NCI-H2029 treated with DMSO at 0.1 percent for 48 hours (cell line): ENCODE data around the gene ARRDC4.
"Not testable (repeated sequence)": the region's sequence is repeated elsewhere in the genome, so short reads cannot be mapped to it uniquely, and the experiment has no call there.

Experiments
- DNase-seq: peaks from one replicate; lab custom pipeline; 2025; lab: John Stamatoyannopoulos, UW

The ARRDC4 gene

DNA sequence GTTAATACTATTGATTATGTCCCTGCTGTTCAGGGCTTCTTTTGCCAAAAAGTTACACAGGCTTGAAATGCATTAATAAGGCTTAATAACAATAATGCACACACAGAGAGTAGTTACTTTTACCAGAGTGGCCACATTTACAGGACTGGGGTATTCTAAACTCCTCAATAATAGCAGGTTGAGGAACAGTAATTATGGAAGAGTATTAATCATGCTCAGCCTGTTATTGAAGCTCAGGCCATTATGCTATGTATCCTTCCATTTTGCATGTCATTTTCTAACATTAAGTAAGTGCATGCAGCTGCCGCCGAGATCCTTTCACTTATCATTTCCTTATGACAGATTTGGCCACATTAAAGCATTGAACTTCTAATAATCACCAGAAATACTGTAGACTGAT, 5.7 kb downstream of the ARRDC4 start:
- DNase-seq, result no peak

DNA sequence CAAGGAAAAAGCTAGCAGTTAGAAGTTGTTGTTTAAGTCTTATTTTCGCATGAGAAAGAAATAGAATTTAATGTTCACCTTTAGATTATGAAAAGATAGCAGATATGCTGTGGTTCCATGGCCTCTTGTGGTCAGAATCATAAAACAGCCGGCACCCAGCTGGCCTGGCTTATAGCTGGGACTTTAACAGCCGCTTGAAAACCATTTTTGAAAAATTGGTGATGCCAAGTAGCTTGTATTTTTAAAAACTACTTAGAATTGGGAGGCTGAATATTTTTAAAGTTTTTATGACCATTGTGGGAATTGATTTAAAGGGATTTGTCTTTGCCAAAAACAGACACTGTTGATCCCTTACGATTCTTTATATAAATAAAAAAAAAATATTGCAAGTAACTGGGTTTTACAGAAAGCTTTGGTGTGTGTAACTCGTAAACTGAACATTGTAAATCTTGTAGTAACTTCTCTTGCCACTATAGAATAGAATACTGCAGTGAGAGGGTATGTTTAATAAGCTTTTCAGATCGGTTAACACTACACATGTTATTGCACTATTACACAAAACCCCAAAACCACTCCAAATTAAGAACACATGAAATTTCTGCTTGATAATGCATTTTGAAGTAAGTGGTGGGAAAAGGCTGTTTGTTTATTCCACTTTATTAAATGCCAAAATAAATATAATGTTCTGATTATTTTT, 6.6 kb downstream of the ARRDC4 start:
- DNase-seq, result no peak

DNA sequence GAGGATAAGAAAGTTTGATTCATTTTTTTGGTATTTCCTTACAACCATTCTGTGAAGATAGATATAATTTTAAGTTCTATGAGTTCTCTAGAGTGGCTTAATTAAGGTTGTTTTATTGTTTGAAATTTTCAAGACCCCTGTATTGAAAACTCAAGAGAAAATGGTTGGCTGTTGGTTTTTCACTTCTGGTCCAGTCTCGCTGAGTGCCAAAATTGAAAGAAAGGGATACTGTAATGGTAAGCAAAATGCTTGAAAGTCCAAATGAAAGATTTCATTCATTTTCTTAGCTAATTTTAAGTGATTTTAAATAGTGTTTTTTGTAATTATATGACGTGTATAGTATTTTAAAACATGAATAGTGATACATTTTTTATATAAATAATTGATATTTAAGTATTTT, 7.4 kb downstream of the ARRDC4 start:
- DNase-seq, result no peak

DNA sequence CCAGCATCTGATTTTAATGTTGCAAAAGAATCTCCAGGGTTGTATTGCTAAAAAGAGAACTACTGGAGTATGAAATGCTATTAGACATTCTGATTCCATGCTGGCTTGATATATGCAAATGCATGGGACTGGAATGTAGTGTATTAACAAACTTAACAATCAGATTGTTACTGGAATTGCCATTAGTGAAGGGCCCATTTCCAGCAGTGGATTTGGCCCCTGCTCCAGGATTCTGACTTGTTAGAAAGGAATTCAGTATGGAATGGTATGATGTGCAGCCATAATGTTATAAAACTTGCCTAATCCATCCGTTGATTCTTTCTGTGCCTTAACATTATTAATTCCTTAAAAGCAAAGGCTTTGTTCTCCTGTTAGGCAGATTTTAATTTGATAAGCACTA, 7.9 kb downstream of the ARRDC4 start:
- DNase-seq, result no peak

DNA sequence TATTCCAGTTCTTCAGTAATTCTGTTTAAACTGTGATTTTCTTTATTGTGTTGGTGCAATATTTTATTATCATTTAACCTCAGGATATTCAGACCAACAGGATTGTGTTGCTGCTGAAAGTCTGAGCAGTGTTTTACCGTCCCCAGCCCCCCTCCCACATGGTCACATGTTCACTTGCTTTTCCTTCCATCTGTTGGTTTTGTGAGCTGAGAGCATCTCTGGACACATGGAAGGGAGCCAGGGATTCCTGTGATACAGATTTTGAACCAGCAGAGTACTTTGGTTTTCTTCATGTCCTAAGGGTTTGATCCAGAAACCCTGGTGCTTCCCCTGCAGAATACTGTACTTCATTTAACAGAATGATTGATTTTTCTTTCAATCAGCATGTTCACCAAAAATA, 11.9 kb downstream of the ARRDC4 start:
- no peak for DNase-seq

DNA sequence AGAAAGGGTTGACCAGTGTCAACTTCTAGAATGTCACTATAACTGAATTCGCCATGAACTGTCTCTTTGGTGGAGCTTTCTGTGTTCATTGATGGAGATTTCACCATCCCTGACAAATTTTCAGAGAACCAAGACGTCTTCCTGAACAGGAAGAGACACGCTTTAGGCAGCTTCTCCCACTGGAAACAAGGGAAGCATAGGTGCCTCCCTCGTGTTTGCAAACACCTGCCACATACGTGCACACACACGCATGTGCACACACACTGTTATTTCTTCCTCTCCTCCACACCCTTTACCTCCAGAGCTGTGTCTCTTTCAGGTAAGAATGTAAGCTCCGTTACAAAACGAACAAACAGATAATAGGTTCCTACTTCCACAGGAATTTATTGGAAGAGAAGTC, 15.6 kb downstream of the ARRDC4 start:
- no peak for DNase-seq

DNA sequence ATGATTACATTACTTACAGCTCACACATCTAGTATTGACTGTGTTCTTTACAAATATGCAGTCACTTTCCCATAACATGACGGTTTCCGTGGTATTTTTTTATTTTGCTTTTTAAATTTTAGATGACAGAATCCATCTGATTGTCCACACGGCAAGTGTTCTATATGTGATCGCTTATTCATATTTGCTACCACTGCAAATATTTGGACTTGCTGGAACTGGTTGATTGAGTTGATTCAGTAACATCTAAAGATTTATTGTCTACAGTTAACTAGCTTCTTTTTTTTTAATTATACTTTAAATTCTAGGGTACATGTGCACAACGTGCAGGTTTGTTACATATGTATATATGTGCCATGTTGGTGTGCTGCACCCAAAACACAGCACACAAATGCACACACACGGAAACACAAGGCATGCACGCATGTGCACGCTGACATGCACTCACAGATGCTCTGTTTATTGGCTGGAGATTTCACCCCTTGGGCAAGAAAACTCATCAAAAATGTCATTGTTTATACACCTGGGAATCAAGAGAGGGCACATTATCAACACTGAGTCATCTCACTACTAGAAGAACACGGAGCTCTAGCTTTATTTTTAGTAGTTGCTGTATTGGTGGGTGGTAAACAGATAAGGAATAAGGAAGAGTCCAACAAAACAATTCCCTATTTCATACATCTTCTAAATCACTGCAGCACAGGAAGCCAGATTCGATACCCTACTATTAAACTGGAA, 16.4 kb downstream of the ARRDC4 start:
- no peak for DNase-seq

DNA sequence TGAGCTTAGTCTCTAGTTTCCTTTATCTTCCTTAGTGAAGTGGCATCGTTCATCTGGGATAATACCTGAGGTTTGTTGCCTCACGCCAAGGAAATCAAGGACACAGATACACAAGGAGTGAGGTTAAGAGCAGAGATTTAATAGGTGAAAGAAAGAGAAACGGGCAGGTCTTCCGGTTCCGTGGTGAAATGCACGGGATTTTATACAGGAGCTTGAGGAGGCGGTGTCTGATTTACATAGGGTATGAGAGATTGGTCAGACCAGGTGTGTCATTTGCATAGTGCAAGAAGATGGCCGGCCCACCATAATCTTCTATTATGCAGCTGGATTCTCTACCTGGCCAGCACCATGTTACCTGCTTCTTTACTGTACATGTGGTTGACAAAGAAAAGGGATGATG, 17.2 kb downstream of the ARRDC4 start:
- peak; percentile 25 for DNase-seq

DNA sequence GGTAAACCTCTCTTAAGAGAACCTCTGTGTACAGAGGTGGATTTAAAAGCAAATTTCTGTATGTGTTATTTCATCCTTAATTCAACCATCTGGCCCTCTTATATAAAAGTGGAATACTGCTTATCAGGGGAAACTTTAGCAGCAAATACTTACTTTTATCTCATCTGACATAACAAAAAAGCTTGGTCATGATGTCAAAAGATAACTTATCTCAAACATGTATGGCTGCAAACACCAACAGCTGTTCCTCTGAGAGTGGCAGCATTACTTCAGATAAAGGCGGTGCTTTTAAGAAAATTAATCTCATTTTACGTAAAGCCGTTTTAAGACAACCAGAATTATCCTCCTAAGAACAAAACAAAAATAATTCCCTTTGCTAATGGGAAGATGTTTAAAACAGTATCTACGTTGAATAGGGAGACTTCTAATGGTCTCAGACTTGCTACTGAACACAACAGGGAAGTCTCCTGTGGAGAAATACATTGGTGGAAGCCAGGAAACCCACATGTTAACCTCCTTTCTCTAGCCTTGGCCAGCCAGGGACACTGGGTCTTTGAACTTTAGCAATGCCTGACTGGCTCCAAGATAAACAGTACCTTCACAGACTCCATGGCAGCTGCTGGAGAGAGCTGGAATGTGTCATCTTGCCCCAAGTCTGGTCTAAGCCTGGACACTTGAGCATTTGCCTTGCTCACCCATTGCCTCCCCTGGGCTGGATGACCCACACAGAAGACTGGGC, 18.1 kb downstream of the ARRDC4 start:
- DNase-seq, result no peak

DNA sequence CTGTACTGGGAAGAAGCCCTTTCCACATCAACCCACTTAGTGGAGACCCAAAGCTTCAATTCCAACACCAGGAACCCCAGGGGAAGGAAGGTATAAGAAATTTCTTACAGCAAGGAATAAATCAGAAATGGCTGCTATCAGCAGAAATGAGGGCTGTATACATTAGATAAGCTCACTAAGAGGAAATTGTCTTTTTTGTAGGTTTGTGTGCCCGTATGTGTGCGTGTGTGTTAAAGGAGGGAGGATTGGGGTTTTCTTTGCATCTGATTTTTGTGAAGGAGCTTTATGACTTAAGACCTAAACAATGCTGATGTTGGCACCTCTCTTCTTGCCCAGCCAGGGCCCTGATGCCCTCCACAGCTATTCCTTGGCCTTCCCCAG, 18.6 kb downstream of the ARRDC4 start:
- no peak for DNase-seq

DNA sequence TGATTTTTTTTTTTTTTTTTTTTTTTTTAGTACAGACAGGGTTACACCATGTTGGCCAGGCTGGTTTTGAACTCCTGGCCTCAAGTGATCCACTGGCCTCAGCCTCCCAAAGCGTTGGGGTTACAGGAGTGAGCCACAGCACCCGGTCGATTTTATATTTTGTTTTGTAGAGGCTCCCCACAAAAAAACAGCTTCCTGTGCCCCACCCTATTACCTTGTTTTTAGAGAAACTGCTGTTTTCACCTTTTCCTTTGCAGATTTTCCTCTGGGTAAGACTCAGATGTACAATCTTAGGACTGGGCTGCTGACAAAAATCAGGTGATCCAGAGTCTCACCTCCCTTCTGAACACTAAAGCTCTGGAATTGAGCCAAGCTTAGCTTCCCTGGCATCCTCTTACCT, 20.6 kb downstream of the ARRDC4 start:
- DNase-seq, result no peak

DNA sequence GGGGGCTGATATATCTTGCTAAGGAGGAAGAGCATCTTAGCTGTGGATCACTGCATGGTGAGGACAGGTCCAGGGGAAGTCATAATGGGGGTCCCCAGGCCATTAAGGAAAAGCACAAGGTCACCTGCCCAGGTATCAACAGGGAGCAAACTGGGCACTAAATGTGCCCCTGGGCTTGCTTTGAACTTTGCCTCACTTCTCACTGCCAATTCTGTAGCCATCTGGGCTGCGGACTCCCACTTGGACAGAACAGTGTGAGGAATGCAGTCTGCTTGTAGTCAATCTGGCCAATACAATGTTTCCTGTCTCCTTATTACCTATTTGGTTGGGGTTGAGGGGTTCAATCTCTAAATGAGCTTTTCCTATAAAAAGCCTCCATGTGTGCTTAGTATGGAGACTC, 21.3 kb downstream of the ARRDC4 start:
- no peak for DNase-seq

DNA sequence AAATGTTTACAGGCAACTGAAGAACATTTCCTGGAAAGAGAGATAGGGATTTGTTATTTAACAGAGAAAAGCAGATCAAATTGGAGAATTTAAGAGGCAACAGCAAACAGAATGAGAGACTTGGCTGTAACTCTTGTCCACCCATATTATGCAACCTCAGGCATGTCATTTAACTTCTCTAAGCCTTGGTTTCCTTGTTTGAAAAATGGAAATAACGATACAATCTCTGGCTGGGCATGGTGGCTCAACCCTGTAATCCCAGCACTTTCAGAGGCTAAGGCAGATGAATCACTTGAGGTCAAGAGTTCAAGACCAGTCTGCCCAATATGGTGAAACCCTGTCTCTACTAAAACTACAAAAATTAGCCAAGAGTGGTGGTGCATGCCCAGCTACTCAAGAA, 23.7 kb downstream of the ARRDC4 start:
- DNase-seq, result no peak

DNA sequence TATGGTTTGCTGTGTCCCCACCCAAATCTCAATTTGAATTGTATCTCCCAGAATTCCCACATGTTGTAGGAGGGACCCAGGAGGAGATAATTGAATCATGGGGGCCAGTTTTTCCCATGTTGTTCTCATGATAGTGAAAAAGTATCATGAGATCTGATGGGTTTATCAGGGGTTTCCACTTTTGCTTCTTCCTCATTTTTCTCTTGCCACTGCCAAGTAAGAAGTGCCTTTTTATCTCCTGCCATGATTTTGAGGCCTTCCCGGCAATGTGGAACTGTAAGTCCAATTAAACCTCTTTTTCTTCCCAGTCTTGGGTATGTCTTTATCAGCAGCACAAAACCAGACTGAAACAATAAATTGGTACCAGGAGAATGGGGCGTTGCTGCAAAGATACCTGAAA, 25.5 kb downstream of the ARRDC4 start:
- not testable (repeated sequence) for DNase-seq

DNA sequence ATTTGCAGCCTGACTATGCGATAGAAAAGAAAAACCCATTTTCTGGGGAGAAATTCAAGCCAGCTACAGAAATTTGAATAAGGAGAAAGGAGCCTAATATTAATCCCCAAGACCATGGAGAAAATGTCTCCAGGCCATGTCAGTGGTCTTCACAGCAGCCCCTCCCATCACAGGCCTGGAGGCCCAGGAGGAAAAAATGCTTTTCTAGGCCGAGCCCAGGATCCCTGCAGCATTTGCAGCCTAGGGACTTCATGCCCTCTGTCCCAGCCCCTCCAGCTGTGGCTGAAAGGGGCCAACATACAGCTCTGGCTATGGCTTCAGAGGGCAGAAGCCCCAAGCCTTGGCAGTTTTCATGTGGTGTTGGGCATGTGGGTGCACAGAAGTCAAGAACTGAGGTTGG, 26.3 kb downstream of the ARRDC4 start:
- no peak for DNase-seq

DNA sequence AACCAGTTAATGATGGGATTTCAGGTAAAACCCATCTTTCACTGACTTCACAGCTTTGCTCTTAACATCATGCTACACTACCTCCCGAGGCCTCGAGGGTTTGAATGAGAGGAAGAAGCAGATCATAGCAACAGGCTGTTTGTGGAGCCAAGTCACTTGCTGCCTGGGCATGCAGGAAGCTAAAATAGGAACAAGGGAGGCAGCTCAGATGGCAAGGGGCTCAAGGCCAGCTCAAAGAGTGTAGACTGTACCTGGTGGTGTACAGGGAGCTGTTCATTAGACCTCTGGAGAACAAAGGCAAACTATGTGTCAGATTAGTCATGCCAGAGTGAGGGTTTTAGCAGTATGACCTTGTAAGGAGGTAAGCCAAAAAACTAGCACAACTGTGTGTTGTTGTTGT, 28.8 kb downstream of the ARRDC4 start:
- no peak for DNase-seq

DNA sequence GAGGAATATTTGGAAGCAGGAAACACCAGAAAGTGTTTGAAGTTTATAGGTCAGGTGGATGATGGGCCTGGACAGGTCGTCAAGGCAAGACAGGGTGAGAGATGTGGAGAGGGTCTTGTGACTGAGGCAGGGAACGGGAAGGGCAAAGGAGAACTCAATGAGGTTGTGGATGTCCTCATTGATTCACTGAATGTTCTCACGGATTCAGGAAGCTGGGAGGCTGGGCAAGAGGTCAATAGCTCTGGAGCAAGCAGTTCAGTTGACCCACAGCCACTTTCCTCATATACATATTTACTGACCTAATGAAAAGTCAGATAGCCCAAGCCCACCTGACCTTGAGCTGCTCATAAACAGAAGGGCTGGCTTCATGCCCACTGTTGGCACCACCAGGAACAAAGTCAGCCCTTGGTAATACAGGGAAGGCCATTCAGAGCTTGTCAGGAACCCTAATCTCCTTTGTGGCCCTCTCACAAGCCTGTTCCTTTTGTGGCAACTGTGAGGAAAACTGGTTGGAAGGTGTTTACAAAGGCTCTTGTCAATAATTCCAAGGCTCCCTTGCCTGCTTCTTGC, 31.6 kb downstream of the ARRDC4 start:
- DNase-seq, result no peak

DNA sequence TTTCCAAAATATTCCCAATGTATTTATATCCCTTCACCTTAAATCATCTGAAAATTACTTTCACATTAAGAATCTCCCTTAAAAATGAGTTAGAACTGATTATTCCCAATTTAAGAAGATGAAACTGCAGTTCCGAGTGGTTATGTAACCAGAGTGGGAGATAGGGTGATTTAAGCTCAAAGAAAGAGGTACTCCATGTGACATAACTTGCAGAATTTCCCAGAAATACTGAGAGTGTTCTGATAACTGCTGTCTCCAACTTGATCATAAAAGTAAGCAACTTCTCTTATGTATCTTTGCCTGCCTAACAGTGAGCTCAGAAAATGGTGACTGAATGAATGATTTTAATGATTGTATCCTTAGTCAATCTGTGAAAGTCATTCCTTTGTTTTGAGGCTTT, 32.3 kb downstream of the ARRDC4 start:
- no peak for DNase-seq

DNA sequence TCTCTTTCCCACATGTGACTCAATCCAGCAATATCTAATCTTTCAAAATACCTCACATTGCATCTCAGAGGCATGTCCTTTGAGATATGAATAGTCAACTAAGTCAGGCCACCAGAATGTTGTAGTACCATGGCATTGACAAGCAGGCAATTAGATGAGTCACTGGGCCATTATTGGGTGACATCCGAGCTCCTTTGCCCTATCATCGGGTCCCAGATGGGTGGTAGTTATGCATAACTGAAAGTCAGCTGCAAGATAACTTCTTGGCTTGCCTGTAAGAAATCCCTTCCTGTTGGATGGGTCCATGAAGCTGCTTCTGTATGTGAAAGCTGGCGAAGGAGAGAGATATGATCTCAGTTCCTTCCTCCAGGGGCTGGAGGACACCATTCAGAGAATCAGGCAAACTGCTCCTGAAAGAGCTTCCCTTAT, 32.8 kb downstream of the ARRDC4 start:
- no peak for DNase-seq

DNA sequence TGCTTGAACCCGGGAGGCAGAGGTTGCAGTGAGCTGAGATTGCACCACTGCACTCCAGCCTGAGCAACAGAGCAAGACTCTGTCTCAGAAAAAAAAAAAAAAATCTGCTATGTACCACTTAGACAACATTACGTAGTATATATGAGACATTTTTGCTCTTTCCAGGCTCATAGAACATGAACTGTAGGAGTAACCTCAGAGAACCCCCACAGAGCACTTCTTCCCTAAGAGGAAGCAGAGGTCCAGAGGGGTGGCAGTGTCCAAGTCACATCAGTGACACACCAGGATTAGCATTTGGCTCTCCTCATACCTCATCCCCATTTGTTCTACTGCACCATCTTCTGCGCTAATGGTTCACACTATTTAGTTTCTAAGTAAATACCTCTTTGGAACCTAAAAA, 33.7 kb downstream of the ARRDC4 start:
- DNase-seq, result no peak

DNA sequence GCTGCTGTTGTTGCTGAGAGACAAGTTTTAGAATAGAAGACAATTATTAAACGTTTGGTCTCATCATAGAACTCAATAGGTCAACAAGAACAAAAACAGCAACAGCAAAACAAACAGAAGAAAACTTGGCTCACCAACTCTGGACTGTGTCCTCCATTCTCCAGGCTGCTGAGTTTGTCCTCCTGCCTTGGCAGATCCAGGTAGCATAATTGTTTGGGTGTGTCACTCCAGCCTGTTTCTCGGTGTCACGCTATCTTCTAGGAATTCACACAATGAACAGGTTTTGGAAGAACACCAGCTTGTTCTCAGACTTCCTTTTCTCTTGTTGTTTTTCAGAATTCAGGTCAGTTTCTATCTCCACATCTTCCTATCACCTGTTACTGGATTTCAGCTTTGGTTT, 34.7 kb downstream of the ARRDC4 start:
- no peak for DNase-seq

DNA sequence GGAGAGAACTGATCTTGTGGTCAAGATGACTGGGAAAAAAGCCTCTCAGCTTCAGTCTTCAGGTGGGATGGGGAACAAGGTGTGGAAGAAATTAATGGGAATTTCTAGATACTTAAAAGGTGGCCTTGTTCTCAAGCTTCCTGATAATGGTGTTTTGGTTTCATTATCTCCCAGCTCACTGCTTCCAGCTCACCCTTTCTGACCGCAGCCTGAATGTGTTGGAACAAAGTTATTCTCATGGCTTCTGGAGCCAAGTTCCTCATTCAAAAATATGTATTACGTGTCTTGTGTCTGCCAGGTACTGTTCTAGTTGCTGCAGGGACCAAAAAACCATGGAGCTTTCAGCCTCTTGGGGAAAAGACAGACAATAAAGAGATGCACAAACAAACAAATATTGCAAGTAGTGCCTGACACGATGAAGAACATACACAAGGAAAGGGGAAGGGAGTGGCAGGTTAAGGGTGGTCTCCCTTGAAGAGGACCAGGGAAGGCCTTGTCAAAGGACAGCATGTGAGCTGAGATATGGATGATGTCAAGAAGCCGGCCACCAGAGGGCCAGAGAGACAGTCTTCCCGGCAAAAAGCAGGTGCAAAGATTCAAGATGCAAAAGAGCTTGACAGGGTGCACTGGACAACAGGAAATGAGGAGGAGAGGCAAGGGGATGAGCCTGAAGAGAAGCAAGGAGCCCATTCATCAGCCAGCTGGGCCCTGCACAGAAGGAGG, 35.5 kb downstream of the ARRDC4 start:
- no peak for DNase-seq
